Heart left ventricle (tissue), 16 donors: ENCODE results near the gene TRIM6. TPM values are rescaled to one million over a fixed set of nuclear protein-coding genes. Genes with fewer than 3 reads are reported as not detected.
"Not testable (repeated sequence)": the region's sequence is repeated elsewhere in the genome, so short reads cannot be mapped to it uniquely, and the experiment has no call there.

ENCODE experiments used
- ATAC-seq, 4 donors: fragments of 200-7000 bp; cut with Tn5 transposase; one replicate each; pipeline ENCODE4 v1.9.1; 2020 to 2022; ENCODE audit warnings: moderate library complexity in 4 of 4, mild to moderate bottlenecking in 3 of 4, moderate number of reproducible peaks in 1 of 4
- DNase-seq, 5 donors: peaks; one replicate each; pipeline ENCODE4 v3.0.0-alpha.2; 2020
- H3K27ac ChIP-seq, 12 donors: fragments of 200-600 bp; sonication (generic) in 4 of 12; one replicate each; pipeline versions ENCODE4 v1.5.0 to v1.8.0; 2016 to 2022; ENCODE audit warnings: mild to moderate bottlenecking in 2 of 12
- H3K27me3 ChIP-seq, 9 donors: fragments of 200-600 bp; sonication (generic) in 2 of 9; one replicate each; pipeline versions ENCODE4 v1.5.1 to v1.8.0; 2016 to 2022; ENCODE audit warnings: mild to moderate bottlenecking in 3 of 9
- H3K36me3 ChIP-seq, 9 donors: fragments of 200-600 bp; sonication (generic) in 2 of 9; one replicate each; pipeline versions ENCODE4 v1.5.0 to v1.8.0; 2018 to 2022; ENCODE audit warnings: mild to moderate bottlenecking in 2 of 9
- H3K4me1 ChIP-seq, 12 donors: fragments of 200-600 bp; sonication (generic) in 4 of 12; one replicate each; pipeline versions ENCODE4 v1.5.0 to v1.8.0; 2016 to 2022; ENCODE audit warnings: mild to moderate bottlenecking in 3 of 12
- H3K4me3 ChIP-seq, 12 donors: fragments of 200-600 bp; sonication (generic) in 4 of 12; one replicate each; pipeline versions ENCODE4 v1.5.0 to v1.8.0; 2017 to 2022; ENCODE audit warnings: mild to moderate bottlenecking in 9 of 12, moderate library complexity in 4 of 12
- H3K9me3 ChIP-seq, 12 donors: fragments of 200-600 bp; sonication (generic) in 4 of 12; one replicate each; pipeline versions ENCODE4 v1.5.0 to v1.8.0; 2016 to 2022; ENCODE audit warnings: mild to moderate bottlenecking in 1 of 12
- POLR2A ChIP-seq, 2 donors: fragments of 450-650 bp; IDR thresholded peaks; one replicate each; pipeline ENCODE4 v1.6.1; 2017; ENCODE audit warnings: antibody characterized with exemption in 2 of 2, mild to moderate bottlenecking in 2 of 2, moderate library complexity in 2 of 2
- WGBS, 4 donors: extraction: QIAGEN DNeasy Blood & Tissue Kit in 2 of 4; methylation state at CpG; one replicate each; pipeline versions ENCODE4 v1.1.5 to v1.1.7; 2013 to 2018; 5-methylcytosine and 5-hydroxymethylcytosine counted together
- intact Hi-C, 10 donors: fragments of 100-400 bp; cut with DNase I; formaldehyde crosslinking; loops; one replicate each; pipeline versions ENCODE4 v1.11.1 to v1.14.2; 2022
- polyA plus RNA-seq, 2 donors: library from polyadenylated mRNA; stranded (reverse); fragments of 200-250 nt; gene quantifications; one replicate each; pipeline ENCODE4 v1.2.3, GENCODE V29; 2013
- total RNA-seq, 9 donors: library from RNA; depleted of rRNA in 2 of 9; stranded (reverse); fragments of >200 nt in 2 of 9; fragmentation: NEBNext Ultra II Directional in 3 of 9; extraction: Animal tissue kit (Norgen Biotek cat#: 25700) in 3 of 9; gene quantifications; one replicate each; pipeline versions ENCODE4 v1.1.0 to v1.2.4, GENCODE V29; 2016 to 2023
- TF ChIP-seq, protein P1 (sequence below), 12 donors: fragments of 200-600 bp; sonication (generic) in 4 of 12; IDR thresholded peaks; one replicate each; pipeline versions ENCODE4 v1.5.0 to v1.8.0; 2018 to 2022; ENCODE audit warnings: antibody characterized with exemption in 12 of 12, mild to moderate bottlenecking in 5 of 12
- donor health status: ischemic (EF 13 %, LVEDD 7.1; RV severe dilation, severe dysfunction).
- donor health status: healthy with polysubstance abuse.
- donor health status: DM: no; HTN: yes; CAD: no.
- donor health status: DM: no; HTN: no; CAD: no.
- donor health status: ischemic (EF 25% LVEDD 6.9; RV normal size, moderate dysfunction).
- donor health status: ischemic (EF 25% LVEDD 5.7; RV mildly dilated, moderate dysfunction).
- donor health status: healthy.
- donor health status: DM: yes; HTN: yes; CAD: no.
- donor health status: ischemic (EF 35%, LVEDD 5.7; RV mildly dilated, moderate dysfunction).
- donor health status: nonischemic (EF 11% LVEDD 7.7; RV severe dilation, severe dysfunction).
- donor health status: DM: yes; HTN: yes; CAD: no.
- donor health status: PGD.
- donor health status: ischemic (EF 29% LVEDD 5.4; RV normal size, mild dysfunction).
- donor health status: nonischemic (EF 23%, LVEDD 6.1; RV moderate dilation, normal function).

The TRIM6 gene
- total and polyA plus RNA-seq, 11 donors: 0.39 to 2.4 (median 1.0) TPM

DNA sequence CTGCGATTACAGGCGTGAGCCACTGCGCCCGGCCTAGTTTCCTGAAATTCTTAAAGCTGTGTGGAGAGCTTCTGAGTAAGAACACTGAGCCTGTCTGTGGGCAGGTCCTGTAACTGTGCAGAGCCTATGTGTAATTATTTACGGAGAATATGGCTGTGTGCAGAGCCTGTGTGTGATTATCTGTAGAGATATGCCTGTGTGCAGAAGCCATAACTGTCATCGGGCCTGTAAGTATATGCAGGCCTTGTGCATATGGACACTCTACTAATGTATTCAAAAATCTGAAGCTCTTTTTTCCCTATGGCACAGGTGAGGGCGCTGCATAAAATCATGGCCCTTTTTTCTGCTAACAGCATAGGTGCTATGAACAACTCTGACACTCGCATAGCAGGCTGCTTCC lies 15.9 kb upstream of the TRIM6 start, which contains the start of gene OR52B6:
TSS of gene OR52B6 (plus strand) at position 301 of the 400 bp plus-strand sequence. CDS start at position 301, 0 bp downstream.
- H3K4me3 ChIP-seq: no peak within 1 kb of the TSS
- no peaks in the 10 kb centered on the region for H3K36me3 ChIP-seq
- WGBS, 4 donors: 89 to 94% (median 90%) methylated on average over 8 of the region's 8 CpGs
- no peaks in the 10 kb centered on the region for H3K27me3 ChIP-seq
- H3K4me1 ChIP-seq: no peaks in the 10 kb centered on the region
- no peak for ATAC-seq
- H3K9me3 ChIP-seq: no peaks in the 10 kb centered on the region
- TF ChIP-seq, protein P1, sequence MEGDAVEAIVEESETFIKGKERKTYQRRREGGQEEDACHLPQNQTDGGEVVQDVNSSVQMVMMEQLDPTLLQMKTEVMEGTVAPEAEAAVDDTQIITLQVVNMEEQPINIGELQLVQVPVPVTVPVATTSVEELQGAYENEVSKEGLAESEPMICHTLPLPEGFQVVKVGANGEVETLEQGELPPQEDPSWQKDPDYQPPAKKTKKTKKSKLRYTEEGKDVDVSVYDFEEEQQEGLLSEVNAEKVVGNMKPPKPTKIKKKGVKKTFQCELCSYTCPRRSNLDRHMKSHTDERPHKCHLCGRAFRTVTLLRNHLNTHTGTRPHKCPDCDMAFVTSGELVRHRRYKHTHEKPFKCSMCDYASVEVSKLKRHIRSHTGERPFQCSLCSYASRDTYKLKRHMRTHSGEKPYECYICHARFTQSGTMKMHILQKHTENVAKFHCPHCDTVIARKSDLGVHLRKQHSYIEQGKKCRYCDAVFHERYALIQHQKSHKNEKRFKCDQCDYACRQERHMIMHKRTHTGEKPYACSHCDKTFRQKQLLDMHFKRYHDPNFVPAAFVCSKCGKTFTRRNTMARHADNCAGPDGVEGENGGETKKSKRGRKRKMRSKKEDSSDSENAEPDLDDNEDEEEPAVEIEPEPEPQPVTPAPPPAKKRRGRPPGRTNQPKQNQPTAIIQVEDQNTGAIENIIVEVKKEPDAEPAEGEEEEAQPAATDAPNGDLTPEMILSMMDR (IDR thresholded peaks at IDR 0.05): no peak
- TF ChIP-seq POLR2A (IDR thresholded peaks at IDR 0.05): no peak
- intact Hi-C loops: no loop called here
- DNase-seq: no peak
- no peak within 1 kb of the TSS for H3K27ac ChIP-seq

- Histone ChIP-seq H3K4me1 (no peaks in the 10 kb centered on the region), H3K9me3 (no peaks in the 10 kb centered on the region), H3K27ac (no peak overlapping the region), H3K4me3 (no peak overlapping the region), H3K36me3 (no peaks in the 10 kb centered on the region), H3K27me3 (no peaks in the 10 kb centered on the region)
- DNase-seq: no peak
- WGBS, 4 donors: 74 to 84% (median 81%) methylated on average over 4 of the region's 4 CpGs
- intact Hi-C loops: no loop called here
- TF ChIP-seq POLR2A (IDR thresholded peaks at IDR 0.05): no peak
- TF ChIP-seq, protein P1 (IDR thresholded peaks at IDR 0.05): no peak
- ATAC-seq: no peak
Observed at GRCh38 chr11:5581014-5581413, 15.4 kb upstream of the TRIM6 start.

- ATAC-seq, intact Hi-C loops: not testable (repeated sequence)
- WGBS, 4 donors: 66 to 90% (median 82%) methylated on average over 5 of the region's 5 CpGs
Observed at GRCh38 chr11:5584458-5584857, 12.0 kb upstream of the TRIM6 start.

DNA sequence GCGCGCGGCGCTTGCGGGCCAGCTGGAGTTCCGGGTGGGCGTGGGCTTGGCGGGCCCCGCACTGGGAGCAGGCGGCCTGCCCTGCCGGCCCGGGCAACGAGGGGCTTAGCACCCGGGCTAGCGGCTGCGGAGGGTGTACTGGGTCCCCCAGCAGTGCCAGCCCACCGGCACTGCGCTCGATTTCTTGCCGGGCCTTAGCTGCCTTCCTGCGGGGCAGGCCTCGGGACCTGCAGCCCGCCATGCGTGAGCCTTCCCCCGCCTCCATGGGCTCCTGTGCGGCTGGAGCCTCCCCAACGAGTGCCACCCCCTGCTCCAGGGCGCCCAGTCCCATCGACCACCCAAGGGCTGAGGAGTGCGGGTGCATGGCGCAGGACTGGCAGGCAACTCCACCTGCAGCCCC lies 6.5 kb upstream of the TRIM6 start:
- H3K4me3 ChIP-seq, ATAC-seq, H3K36me3 ChIP-seq, H3K27me3 ChIP-seq, DNase-seq, H3K4me1 ChIP-seq, H3K27ac ChIP-seq, H3K9me3 ChIP-seq: not testable (repeated sequence)
- intact Hi-C loops: loop anchor here in 2 of 10 donors (10.0 kb wide), 2 partner anchors 115 to 215 kb away; partner anchors contain the start of gene OR52N2 (in 1 of the 2)
- 95 to 99% (median 97%) methylated on average over 12 to 31 of the region's 31 CpGs for WGBS, 4 donors

More at GRCh38 chr11:5584458-5584857, 12.0 kb upstream of the TRIM6 start:
- not testable (repeated sequence) for H3K27ac ChIP-seq, DNase-seq, H3K4me3 ChIP-seq, H3K36me3 ChIP-seq, H3K27me3 ChIP-seq, H3K9me3 ChIP-seq, H3K4me1 ChIP-seq

DNA sequence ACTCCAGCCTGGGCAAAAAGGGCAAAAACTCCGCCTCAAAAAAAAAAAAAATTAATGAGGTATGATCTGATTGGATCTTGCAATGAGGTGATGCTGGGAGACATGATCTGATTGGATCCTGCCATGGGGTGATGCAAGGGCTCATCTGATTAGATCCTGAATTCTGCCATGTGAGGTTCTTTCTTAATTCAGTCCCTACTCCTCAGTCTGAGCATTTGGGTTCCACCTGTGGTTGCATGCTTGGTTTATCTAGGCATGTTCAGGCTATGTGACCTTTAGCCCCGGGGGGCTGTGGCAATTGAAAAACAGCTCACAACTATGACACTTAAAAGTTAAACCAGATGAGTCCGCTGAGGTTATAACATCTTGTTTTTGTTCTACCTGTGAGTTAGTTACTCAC lies 4.8 kb upstream of the TRIM6 start:
- H3K27me3 ChIP-seq: no peaks in the 10 kb centered on the region
- WGBS, 4 donors: 57 to 94% (median 81%) methylated on average over 3 of the region's 3 CpGs
- TF ChIP-seq POLR2A (IDR thresholded peaks at IDR 0.05): no peak
- TF ChIP-seq, protein P1 (IDR thresholded peaks at IDR 0.05): no peak
- no peaks in the 10 kb centered on the region for H3K36me3 ChIP-seq
- H3K9me3 ChIP-seq: no peaks in the 10 kb centered on the region
- H3K27ac ChIP-seq: no peak overlapping the region
- H3K4me3 ChIP-seq: no peak overlapping the region
- intact Hi-C loops: loop anchor here in 2 of 10 donors (10.0 kb wide), 2 partner anchors 113 to 213 kb away; partner anchors contain the start of gene OR52N2 (in 1 of the 2)
- peaks cover 0 to 6% (median 0%) of the 10 kb centered on the region in 12 donors for H3K4me1 ChIP-seq
- ATAC-seq (no peak), DNase-seq (no peak)
